T-helper 1 cell (primary cell): Measurements from ENCODE around the gene STK17B.

ENCODE experiments used
- DNase-seq, 5 donors: peaks; one replicate each; pipeline ENCODE4 v3.0.0-alpha.2; 2012 to 2020

STK17B gene

GRCh38 chr2:196112418-196113034 is 58.9 kb downstream of the STK17B start:
- no peak for DNase-seq

- DNase-seq: no peak
Observed at GRCh38 chr2:196108604-196109003, 62.8 kb downstream of the STK17B start.

DNA sequence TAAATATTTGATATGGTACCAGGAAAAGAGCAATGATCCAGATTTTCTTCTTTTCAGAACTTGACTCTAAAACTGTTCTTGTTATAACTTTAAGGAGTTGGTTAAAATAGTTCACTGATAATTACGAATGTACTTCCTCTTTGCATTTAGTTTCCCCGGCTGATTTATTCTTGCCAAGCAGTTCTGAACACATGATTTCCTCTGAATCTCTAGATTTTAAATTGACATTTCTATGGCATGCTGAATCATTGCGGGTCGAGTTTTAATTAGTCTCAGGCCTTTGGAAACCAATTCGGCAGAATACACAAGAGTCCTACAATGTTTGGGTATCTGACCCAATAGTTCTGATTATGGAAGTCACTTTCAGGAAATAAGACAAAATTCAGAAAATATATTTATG is 65.4 kb downstream of the STK17B start:
- DNase-seq: no peak

- DNase-seq: no peak
Observed at GRCh38 chr2:196104066-196104465, 67.3 kb downstream of the STK17B start.

DNA sequence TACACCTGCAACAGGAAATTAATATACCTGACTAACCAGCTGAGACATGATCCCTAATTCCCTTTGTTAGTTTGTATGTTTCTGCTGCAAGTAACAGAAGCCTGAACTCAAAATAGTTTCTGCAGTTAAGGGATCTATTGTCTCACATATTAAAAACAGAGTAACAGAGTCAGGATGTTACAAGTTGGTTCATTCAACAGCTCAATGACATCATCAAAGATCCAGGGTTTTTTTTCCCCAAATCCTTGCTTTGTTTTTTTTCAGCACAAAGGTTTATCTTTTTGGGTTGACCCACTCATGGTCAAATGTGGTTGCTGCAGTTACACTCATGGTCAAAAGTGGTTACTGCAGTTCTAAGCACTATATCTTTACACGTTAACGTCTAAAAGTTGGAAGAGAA is 67.8 kb downstream of the STK17B start:
- no peak for DNase-seq

GRCh38 chr2:196101325-196101991 is 69.9 kb downstream of the STK17B start:
- peak in 1 of 5 donors; percentile 34 for DNase-seq

DNA sequence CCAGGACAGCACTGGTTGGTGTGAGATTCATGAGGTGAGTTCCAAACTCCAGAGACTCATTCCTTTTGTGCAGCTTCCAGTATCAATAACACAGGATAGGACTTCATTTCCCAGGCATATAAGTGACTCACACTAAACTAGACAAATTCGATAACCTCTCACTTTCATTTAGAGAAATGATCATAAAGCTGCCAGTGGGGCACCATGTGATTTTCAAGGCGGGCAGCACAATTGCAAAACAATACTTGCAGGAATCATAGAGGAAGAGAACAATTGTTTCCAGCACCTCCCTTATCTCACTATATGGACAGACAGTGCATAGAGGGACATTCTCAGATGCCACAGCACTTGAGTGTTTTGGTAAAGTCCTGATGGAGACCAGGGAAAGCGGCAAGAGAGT is 71.5 kb downstream of the STK17B start:
- no peak for DNase-seq

DNA sequence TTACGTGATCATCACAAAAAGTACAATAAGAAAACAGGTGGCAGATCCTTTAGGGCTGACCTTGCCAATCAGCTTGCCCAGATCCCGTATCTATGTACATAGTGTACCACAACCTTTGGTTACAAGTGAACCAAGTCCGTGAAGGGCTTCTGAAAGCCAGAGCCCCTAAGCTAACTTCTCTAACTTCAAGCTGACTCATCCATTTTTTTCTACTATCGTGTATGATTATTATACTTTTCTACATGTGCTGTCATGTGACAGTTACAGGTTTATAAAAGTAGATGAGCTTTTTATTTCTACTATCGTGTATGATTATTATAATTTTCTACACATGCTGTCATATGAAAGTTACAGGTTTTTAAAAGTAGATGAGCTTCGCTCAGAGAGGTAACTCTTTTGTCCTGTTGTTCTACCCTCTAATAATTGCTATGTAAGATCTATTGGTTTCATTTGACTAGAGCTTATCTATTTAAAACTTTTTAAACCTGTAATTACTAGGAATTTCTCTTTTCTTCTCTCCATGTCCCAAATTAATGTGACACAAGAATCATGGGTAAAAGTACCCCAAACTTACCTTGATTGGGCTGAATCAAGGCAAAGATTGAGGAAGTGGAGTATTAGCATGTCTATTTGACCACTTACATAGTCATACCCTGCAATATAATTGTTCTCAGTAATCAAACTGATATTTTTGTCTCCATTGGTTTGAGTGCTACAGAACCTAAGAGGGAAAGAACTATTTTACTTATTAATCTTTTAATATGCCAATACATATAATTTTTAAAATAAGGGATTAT is 73.3 kb downstream of the STK17B start:
- DNase-seq: no peak

DNA sequence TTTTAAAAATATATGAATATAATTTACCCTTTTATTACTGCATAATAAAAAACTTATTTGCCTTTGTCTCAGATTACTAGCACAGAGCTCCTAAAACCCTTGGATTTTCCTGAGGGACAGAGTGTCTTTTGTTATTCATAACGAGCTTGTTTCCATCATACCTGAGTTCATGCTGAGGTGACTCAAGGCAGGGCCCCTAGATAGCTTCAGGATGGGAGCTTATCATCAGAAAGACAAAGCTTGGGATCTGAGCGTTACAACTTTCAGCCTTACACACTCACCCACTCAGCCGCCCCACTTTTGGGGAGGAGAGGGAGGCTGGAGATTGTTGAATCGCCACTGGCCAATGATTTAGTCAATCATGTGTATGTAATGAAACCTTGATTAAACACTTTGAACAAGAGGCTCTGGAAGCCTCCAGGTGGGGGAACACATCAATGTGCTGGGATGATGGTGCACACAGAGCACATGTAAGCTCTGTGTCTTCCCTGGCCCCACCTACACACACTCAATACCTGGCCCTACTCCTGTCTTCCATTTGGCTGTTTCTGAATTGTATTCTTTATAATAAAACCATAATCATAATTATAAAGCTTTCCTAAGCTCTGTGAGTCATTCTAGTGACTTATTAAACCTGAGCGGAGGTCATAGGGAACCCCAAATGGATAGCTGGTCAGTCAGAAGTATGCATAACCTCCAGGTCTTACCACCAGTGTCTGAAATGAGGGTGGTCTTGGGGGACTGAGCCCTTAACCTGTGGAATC is 74.2 kb downstream of the STK17B start:
- DNase-seq: no peak

- DNase-seq: no peak
Observed at GRCh38 chr2:196096264-196096663, 75.1 kb downstream of the STK17B start.

- peak in 2 of 5 donors; percentile 8 to 44 for DNase-seq
Observed at GRCh38 chr2:196089448-196089847, 81.9 kb downstream of the STK17B start.

- no peak for DNase-seq
Observed at GRCh38 chr2:196088203-196088602, 83.2 kb downstream of the STK17B start.

GRCh38 chr2:196086517-196087368 is 84.6 kb downstream of the STK17B start:
- DNase-seq: no peak

- DNase-seq: no peak
Observed at GRCh38 chr2:196083601-196084000, 87.8 kb downstream of the STK17B start.
